Uterus (tissue), 2 donors: ENCODE data around the gene EIF4E1B.

Source experiments
- CTCF ChIP-seq, 4 experiments: fragments of 200-600 bp in 2 of 4; fragments of 450-650 bp in 2 of 4; sonication (generic) in 2 of 4; IDR thresholded peaks; one replicate each; pipeline ENCODE4 v1.5.1; 2016 to 2019; ENCODE audit warnings: antibody characterized with exemption in 4 of 4, mild to moderate bottlenecking in 2 of 4, moderate library complexity in 1 of 4
- POLR2A ChIP-seq, 2 donors: fragments of 450-650 bp; IDR thresholded peaks; one replicate each; pipeline ENCODE4 v1.6.1; 2016; ENCODE audit warnings: antibody characterized with exemption in 2 of 2, mild to moderate bottlenecking in 1 of 2, moderate library complexity in 1 of 2

- TF ChIP-seq CTCF (IDR thresholded peaks at IDR 0.05) (no peak), POLR2A (IDR thresholded peaks at IDR 0.05) (no peak)
These were observed 63.0 kb downstream of the EIF4E1B start for GRCh38 chr5:176693477-176693851.
